ENCODE measurements around the gene TSPAN5. TPM values are rescaled to one million over a fixed set of nuclear protein-coding genes. Genes with fewer than 3 reads are reported as not detected.
A peak's percentile ranks its signal among the peaks of the same experiment; 100 is the strongest.

The TSPAN5 gene
- total RNA-seq, 1 donor from 2014 or later = 61.4 TPM

GRCh38 chr4:98447648-98448047 is 210.8 kb downstream of the TSPAN5 start:
- DNase-seq (ENCODE audit: low read depth) = no peak
- H2AFZ ChIP-seq (ENCODE audit: low read depth, low read length) = no peak overlapping the region

GRCh38 chr4:98446499-98447375 is 211.7 kb downstream of the TSPAN5 start:
- no peaks in the 10 kb centered on the region for H3K27me3 Mint-ChIP-seq (ENCODE audit: low read depth, unreplicated experiment)
- H3K9me3 Mint-ChIP-seq (ENCODE audit: unreplicated experiment) = no peaks in the 10 kb centered on the region
- no peaks in the 10 kb centered on the region for H3K79me2 ChIP-seq (ENCODE audit: insufficient read depth, low read length)
- H3K4me3 ChIP-seq (ENCODE audit: insufficient read depth, low read depth, low read length) = no peak overlapping the region
- no peak overlapping the region for H3K9ac ChIP-seq (ENCODE audit: low read length)
- no peak overlapping the region for H2AFZ ChIP-seq (ENCODE audit: low read depth, low read length)
- peaks cover 4% of the 10 kb centered on the region for H3K36me3 ChIP-seq (ENCODE audit: insufficient read depth, low read length)
- FAIRE-seq (no peak), DNase-seq (ENCODE audit: low read depth) (peak; percentile 95)
- peak overlapping the region; percentile 13 for H3K27ac Mint-ChIP-seq (ENCODE audit: unreplicated experiment)
- peak overlapping the region; percentile 28 for H3K4me3 Mint-ChIP-seq (ENCODE audit: unreplicated experiment)
- peak overlapping the region; percentile 56 for H3K4me2 ChIP-seq (ENCODE audit: low read length)
- H3K27me3 ChIP-seq (ENCODE audit: insufficient read depth, low read length) = no peaks in the 10 kb centered on the region
- H3K9me3 ChIP-seq (ENCODE audit: insufficient read depth, low read depth, low read length) = no peaks in the 10 kb centered on the region
- H3K36me3 Mint-ChIP-seq (ENCODE audit: low read depth, unreplicated experiment) = peaks cover 21% of the 10 kb centered on the region
- no peak for TF ChIP-seq EZH2 (IDR thresholded peaks at IDR 0.05; ENCODE audit: insufficient read depth, low read length)
- TF ChIP-seq CTCF (IDR thresholded peaks at IDR 0.05; ENCODE audit: insufficient read depth, low read depth, low read length) = no peak
- H3K27ac ChIP-seq (ENCODE audit: low read depth, low read length) = no peak overlapping the region
- H3K4me1 ChIP-seq (ENCODE audit: insufficient read depth, low read length) = peaks cover 14% of the 10 kb centered on the region
- H3K4me1 Mint-ChIP-seq (ENCODE audit: low read depth, unreplicated experiment) = peaks cover 16% of the 10 kb centered on the region
- no peaks in the 10 kb centered on the region for H4K20me1 ChIP-seq (ENCODE audit: insufficient read depth, low read length)

More at GRCh38 chr4:98447648-98448047, 210.8 kb downstream of the TSPAN5 start:
- Histone ChIP-seq H3K9me3 (ENCODE audit: insufficient read depth, low read depth, low read length) (no peaks in the 10 kb centered on the region), H3K4me1 (ENCODE audit: insufficient read depth, low read length) (peaks cover 14% of the 10 kb centered on the region), H3K27ac (ENCODE audit: low read depth, low read length) (no peak overlapping the region), H3K9ac (ENCODE audit: low read length) (no peak overlapping the region), H3K36me3 (ENCODE audit: insufficient read depth, low read length) (peaks cover 4% of the 10 kb centered on the region), H3K4me3 (ENCODE audit: insufficient read depth, low read depth, low read length) (no peak overlapping the region), H3K27me3 (ENCODE audit: insufficient read depth, low read length) (no peaks in the 10 kb centered on the region), H3K4me2 (ENCODE audit: low read length) (peak overlapping the region; percentile 56), H3K79me2 (ENCODE audit: insufficient read depth, low read length) (no peaks in the 10 kb centered on the region), H4K20me1 (ENCODE audit: insufficient read depth, low read length) (no peaks in the 10 kb centered on the region)
- TF ChIP-seq EZH2 (IDR thresholded peaks at IDR 0.05; ENCODE audit: insufficient read depth, low read length) (no peak), CTCF (IDR thresholded peaks at IDR 0.05; ENCODE audit: insufficient read depth, low read depth, low read length) (peak; percentile 4)
- no peak overlapping the region for H3K27ac Mint-ChIP-seq (ENCODE audit: unreplicated experiment)
- no peak for FAIRE-seq
- H3K4me3 Mint-ChIP-seq (ENCODE audit: unreplicated experiment) = no peak overlapping the region
- H3K36me3 Mint-ChIP-seq (ENCODE audit: low read depth, unreplicated experiment) = peaks cover 18% of the 10 kb centered on the region
- peaks cover 16% of the 10 kb centered on the region for H3K4me1 Mint-ChIP-seq (ENCODE audit: low read depth, unreplicated experiment)
- H3K9me3 Mint-ChIP-seq (ENCODE audit: unreplicated experiment) = peaks cover 2% of the 10 kb centered on the region
- no peaks in the 10 kb centered on the region for H3K27me3 Mint-ChIP-seq (ENCODE audit: low read depth, unreplicated experiment)

- Histone ChIP-seq H3K4me1 (ENCODE audit: insufficient read depth, low read length) (peaks cover 14% of the 10 kb centered on the region), H3K9me3 (ENCODE audit: insufficient read depth, low read depth, low read length) (no peaks in the 10 kb centered on the region), H3K79me2 (ENCODE audit: insufficient read depth, low read length) (no peaks in the 10 kb centered on the region), H3K36me3 (ENCODE audit: insufficient read depth, low read length) (peaks cover 4% of the 10 kb centered on the region), H4K20me1 (ENCODE audit: insufficient read depth, low read length) (no peaks in the 10 kb centered on the region), H3K27ac (ENCODE audit: low read depth, low read length) (no peak overlapping the region), H3K9ac (ENCODE audit: low read length) (no peak overlapping the region), H2AFZ (ENCODE audit: low read depth, low read length) (no peak overlapping the region), H3K4me3 (ENCODE audit: insufficient read depth, low read depth, low read length) (no peak overlapping the region), H3K4me2 (ENCODE audit: low read length) (no peak overlapping the region), H3K27me3 (ENCODE audit: insufficient read depth, low read length) (no peaks in the 10 kb centered on the region)
- TF ChIP-seq EZH2 (IDR thresholded peaks at IDR 0.05; ENCODE audit: insufficient read depth, low read length) (no peak), CTCF (IDR thresholded peaks at IDR 0.05; ENCODE audit: insufficient read depth, low read depth, low read length) (no peak)
- H3K36me3 Mint-ChIP-seq (ENCODE audit: low read depth, unreplicated experiment) = peaks cover 21% of the 10 kb centered on the region
- H3K27me3 Mint-ChIP-seq (ENCODE audit: low read depth, unreplicated experiment) = no peaks in the 10 kb centered on the region
- DNase-seq (ENCODE audit: low read depth) (no peak), FAIRE-seq (no peak)
- H3K27ac Mint-ChIP-seq (ENCODE audit: unreplicated experiment) = no peak overlapping the region
- no peaks in the 10 kb centered on the region for H3K9me3 Mint-ChIP-seq (ENCODE audit: unreplicated experiment)
- peaks cover 15% of the 10 kb centered on the region for H3K4me1 Mint-ChIP-seq (ENCODE audit: low read depth, unreplicated experiment)
- H3K4me3 Mint-ChIP-seq (ENCODE audit: unreplicated experiment) = no peak overlapping the region
Measured at GRCh38 chr4:98444371-98444770, 214.0 kb downstream of the TSPAN5 start.
